ENCODE measurements around the gene PDSS1. TPM values are rescaled to one million over a fixed set of nuclear protein-coding genes. Genes with fewer than 3 reads are reported as not detected.

The PDSS1 gene
- polyA plus RNA-seq, 1 donor (not counting 4 experiments of a cell fraction or from before 2014, with no cell fraction given): 36.6 TPM

DNA sequence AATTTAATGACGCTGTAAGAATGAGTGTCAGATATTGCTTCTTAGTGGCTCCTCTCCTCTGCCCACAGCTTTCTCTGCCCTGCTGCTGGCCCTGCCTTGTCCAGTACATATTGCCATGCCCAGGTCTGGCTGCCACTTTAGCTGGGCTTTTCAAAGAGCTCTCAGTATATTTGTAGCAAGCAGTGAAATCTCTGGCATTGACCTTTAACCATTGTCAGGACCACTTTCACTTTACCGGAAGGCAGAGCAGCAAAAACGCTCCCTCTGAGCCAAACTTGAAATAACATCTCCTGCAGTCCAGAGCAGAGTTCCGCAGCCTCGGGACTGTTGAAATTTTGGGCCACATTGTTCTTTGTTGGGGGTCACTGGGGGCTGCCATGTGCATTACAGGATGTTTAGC is 13.8 kb downstream of the PDSS1 start:
- no peak overlapping the region for H3K9ac ChIP-seq (ENCODE audit: control insufficient read depth, extremely low read depth, insufficient read depth, low read length)
- no peak overlapping the region for H2AFZ ChIP-seq (ENCODE audit: control insufficient read depth, low read length)
- no peaks in the 10 kb centered on the region for H3K9me1 ChIP-seq (ENCODE audit: control insufficient read depth, extremely low read depth, insufficient read depth, low read length)
- no peak overlapping the region for H3K4me3 ChIP-seq (ENCODE audit: control insufficient read depth in 2 of 3, extremely low read depth in 1 of 3, insufficient read depth in 2 of 3, low read depth in 1 of 3, low read length in 3 of 3)
- H4K20me1 ChIP-seq (ENCODE audit: control insufficient read depth, extremely low read depth, insufficient read depth, low read length): no peaks in the 10 kb centered on the region
- peaks cover 2% of the 10 kb centered on the region for H3K79me2 ChIP-seq (ENCODE audit: control insufficient read depth, insufficient read depth, low read length)
- H3K36me3 ChIP-seq (ENCODE audit: control insufficient read depth in 2 of 2, extremely low read depth in 1 of 2, insufficient read depth in 2 of 2, low read length in 2 of 2): peaks cover 18 to 20% of the 10 kb centered on the region in 2 experiments
- no peak overlapping the region for H3K4me2 ChIP-seq (ENCODE audit: control insufficient read depth, extremely low read depth, insufficient read depth, low read depth, low read length)
- H3K4me1 ChIP-seq (ENCODE audit: control insufficient read depth, extremely low read depth, insufficient read depth, low read length): no peaks in the 10 kb centered on the region
- no peaks in the 10 kb centered on the region for H3K9me3 ChIP-seq (ENCODE audit: control insufficient read depth, low read depth, low read length)
- dilution Hi-C loops (cut with MboI; ENCODE audit: extremely low pct_ligation_motif_present, low sequenced_read_pairs): no loop called here
- FAIRE-seq: no peak
- TF ChIP-seq, protein P1, sequence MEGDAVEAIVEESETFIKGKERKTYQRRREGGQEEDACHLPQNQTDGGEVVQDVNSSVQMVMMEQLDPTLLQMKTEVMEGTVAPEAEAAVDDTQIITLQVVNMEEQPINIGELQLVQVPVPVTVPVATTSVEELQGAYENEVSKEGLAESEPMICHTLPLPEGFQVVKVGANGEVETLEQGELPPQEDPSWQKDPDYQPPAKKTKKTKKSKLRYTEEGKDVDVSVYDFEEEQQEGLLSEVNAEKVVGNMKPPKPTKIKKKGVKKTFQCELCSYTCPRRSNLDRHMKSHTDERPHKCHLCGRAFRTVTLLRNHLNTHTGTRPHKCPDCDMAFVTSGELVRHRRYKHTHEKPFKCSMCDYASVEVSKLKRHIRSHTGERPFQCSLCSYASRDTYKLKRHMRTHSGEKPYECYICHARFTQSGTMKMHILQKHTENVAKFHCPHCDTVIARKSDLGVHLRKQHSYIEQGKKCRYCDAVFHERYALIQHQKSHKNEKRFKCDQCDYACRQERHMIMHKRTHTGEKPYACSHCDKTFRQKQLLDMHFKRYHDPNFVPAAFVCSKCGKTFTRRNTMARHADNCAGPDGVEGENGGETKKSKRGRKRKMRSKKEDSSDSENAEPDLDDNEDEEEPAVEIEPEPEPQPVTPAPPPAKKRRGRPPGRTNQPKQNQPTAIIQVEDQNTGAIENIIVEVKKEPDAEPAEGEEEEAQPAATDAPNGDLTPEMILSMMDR (optimal IDR thresholded peaks at IDR 0.05 in 1 of 3, IDR thresholded peaks at IDR 0.05 in 1 of 3, conservative IDR thresholded peaks at IDR 0.05 in 1 of 3; ENCODE audit: extremely low read depth in 1 of 3, insufficient read depth in 2 of 3, low read length in 3 of 3): no peak
- TF ChIP-seq EZH2 (IDR thresholded peaks at IDR 0.05; ENCODE audit: low read length): no peak
- DNase-seq (ENCODE audit: low read depth, low spot score): no peak
- no peaks in the 10 kb centered on the region for H3K27me3 ChIP-seq (ENCODE audit: control insufficient read depth, extremely low read depth, insufficient read depth, low read length)
- no peak overlapping the region for H3K27ac ChIP-seq (ENCODE audit: control insufficient read depth, insufficient read depth, low read length)

GRCh38 chr10:26714415-26715136 is 17.1 kb downstream of the PDSS1 start:
- Histone ChIP-seq H3K9ac (ENCODE audit: control insufficient read depth, extremely low read depth, insufficient read depth, low read length) (no peak overlapping the region), H3K4me1 (ENCODE audit: control insufficient read depth, extremely low read depth, insufficient read depth, low read length) (no peaks in the 10 kb centered on the region), H3K36me3 (ENCODE audit: control insufficient read depth in 2 of 2, extremely low read depth in 1 of 2, insufficient read depth in 2 of 2, low read length in 2 of 2) (peaks cover 3 to 10% of the 10 kb centered on the region in 2 experiments), H3K4me2 (ENCODE audit: control insufficient read depth, extremely low read depth, insufficient read depth, low read depth, low read length) (no peak overlapping the region), H4K20me1 (ENCODE audit: control insufficient read depth, extremely low read depth, insufficient read depth, low read length) (no peaks in the 10 kb centered on the region), H3K9me1 (ENCODE audit: control insufficient read depth, extremely low read depth, insufficient read depth, low read length) (no peaks in the 10 kb centered on the region), H3K27ac (ENCODE audit: control insufficient read depth, insufficient read depth, low read length) (no peak overlapping the region), H3K9me3 (ENCODE audit: control insufficient read depth, low read depth, low read length) (no peaks in the 10 kb centered on the region), H3K4me3 (ENCODE audit: control insufficient read depth in 2 of 3, extremely low read depth in 1 of 3, insufficient read depth in 2 of 3, low read depth in 1 of 3, low read length in 3 of 3) (no peak overlapping the region), H3K27me3 (ENCODE audit: control insufficient read depth, extremely low read depth, insufficient read depth, low read length) (no peaks in the 10 kb centered on the region), H2AFZ (ENCODE audit: control insufficient read depth, low read length) (no peak overlapping the region), H3K79me2 (ENCODE audit: control insufficient read depth, insufficient read depth, low read length) (peaks cover 2% of the 10 kb centered on the region)
- TF ChIP-seq, protein P1 (optimal IDR thresholded peaks at IDR 0.05 in 1 of 3, IDR thresholded peaks at IDR 0.05 in 1 of 3, conservative IDR thresholded peaks at IDR 0.05 in 1 of 3; ENCODE audit: extremely low read depth in 1 of 3, insufficient read depth in 2 of 3, low read length in 3 of 3): no peak
- no peak for TF ChIP-seq EZH2 (IDR thresholded peaks at IDR 0.05; ENCODE audit: low read length)
- FAIRE-seq (no peak), DNase-seq (ENCODE audit: low read depth, low spot score) (no peak)
- dilution Hi-C loops (cut with MboI; ENCODE audit: extremely low pct_ligation_motif_present, low sequenced_read_pairs): no loop called here
